Suprapubic skin (tissue), 4 donors: ENCODE results near the gene CCDC178. TPM values are rescaled to one million over a fixed set of nuclear protein-coding genes. Genes with fewer than 3 reads are reported as not detected.

ENCODE experiments used
- DNase-seq, 2 donors: peaks; one replicate each; pipeline ENCODE4 v3.0.0-alpha.2; 2019; ENCODE audit warnings: low spot score in 2 of 2
- H3K27ac ChIP-seq: fragments of 200-600 bp; sonication (generic); one replicate; pipeline ENCODE4 v1.5.1; 2019
- H3K27me3 ChIP-seq: fragments of 200-600 bp; sonication (generic); one replicate; pipeline ENCODE4 v1.5.1; 2019
- H3K36me3 ChIP-seq: fragments of 200-600 bp; sonication (generic); one replicate; pipeline ENCODE4 v1.5.1; 2019
- H3K4me1 ChIP-seq: fragments of 200-600 bp; sonication (generic); one replicate; pipeline ENCODE4 v1.5.1; 2019
- H3K4me3 ChIP-seq: fragments of 200-600 bp; sonication (generic); one replicate; pipeline ENCODE4 v1.5.1; 2019; ENCODE audit warnings: mild to moderate bottlenecking
- H3K9me3 ChIP-seq: fragments of 200-600 bp; sonication (generic); one replicate; pipeline ENCODE4 v1.5.1; 2019
- CTCF ChIP-seq, 2 donors: fragments of 200-600 bp in 1 of 2; fragments of 450-650 bp in 1 of 2; sonication (generic) in 1 of 2; IDR thresholded peaks; one replicate each; pipeline ENCODE4 v1.5.1; 2016 to 2019; ENCODE audit warnings: antibody characterized with exemption in 2 of 2, mild to moderate bottlenecking in 1 of 2, moderate library complexity in 1 of 2
- EP300 ChIP-seq: sonication (generic); formaldehyde crosslinking; IDR thresholded peaks from one replicate; pipeline ENCODE4 v1.6.1; 2017; ENCODE audit warnings: antibody characterized with exemption
- POLR2A ChIP-seq, 2 donors: fragments of 450-650 bp; IDR thresholded peaks; one replicate each; pipeline ENCODE4 v1.6.1; 2017; ENCODE audit warnings: antibody characterized with exemption in 2 of 2, mild to moderate bottlenecking in 2 of 2, moderate library complexity in 2 of 2
- POLR2AphosphoS5 ChIP-seq, 3 donors: sonication (generic); formaldehyde crosslinking; IDR thresholded peaks; one replicate each; pipeline ENCODE4 v1.6.1; 2017; ENCODE audit warnings: antibody characterized with exemption in 3 of 3
- WGBS: methylation state at CpG from one replicate; pipeline ENCODE4 v1.1.5; 2018; 5-methylcytosine and 5-hydroxymethylcytosine counted together
- total RNA-seq, 4 donors: library from RNA; depleted of rRNA; stranded (reverse); fragments of >200 nt; gene quantifications; one replicate each; pipeline ENCODE4 v1.1.0, GENCODE V29; 2016

Gene CCDC178
- total RNA-seq, 4 donors from 2014 or later, result not detected

- Histone ChIP-seq H3K4me1 (no peaks in the 10 kb centered on the region), H3K27ac (no peak overlapping the region), H3K4me3 (no peak overlapping the region), H3K36me3 (no peaks in the 10 kb centered on the region), H3K9me3 (no peaks in the 10 kb centered on the region), H3K27me3 (no peaks in the 10 kb centered on the region)
- DNase-seq, result no peak
- 80% methylated on average over 1 of the region's 1 CpG for WGBS
- TF ChIP-seq POLR2A (IDR thresholded peaks at IDR 0.05), result no peak
- no peak for TF ChIP-seq EP300
- no peak for TF ChIP-seq CTCF (IDR thresholded peaks at IDR 0.05)
- no peak for TF ChIP-seq POLR2AphosphoS5 (IDR thresholded peaks at IDR 0.05)
Measured at GRCh38 chr18:33115917-33116316, 324.6 kb downstream of the CCDC178 start.

- 89% methylated on average over 7 of the region's 7 CpGs for WGBS
Measured at GRCh38 chr18:33115476-33115875, 325.0 kb downstream of the CCDC178 start.

GRCh38 chr18:33114749-33115148 is 325.8 kb downstream of the CCDC178 start:
- no peak overlapping the region for H3K4me3 ChIP-seq
- no peaks in the 10 kb centered on the region for H3K36me3 ChIP-seq
- TF ChIP-seq CTCF (IDR thresholded peaks at IDR 0.05) (no peak), POLR2A (IDR thresholded peaks at IDR 0.05) (no peak), POLR2AphosphoS5 (IDR thresholded peaks at IDR 0.05) (no peak), EP300 (no peak)
- no peaks in the 10 kb centered on the region for H3K9me3 ChIP-seq
- no peaks in the 10 kb centered on the region for H3K4me1 ChIP-seq
- 77% methylated on average over 1 of the region's 1 CpG for WGBS
- no peak for DNase-seq
- H3K27ac ChIP-seq, result no peak overlapping the region
- no peaks in the 10 kb centered on the region for H3K27me3 ChIP-seq

More at GRCh38 chr18:33115476-33115875, 325.0 kb downstream of the CCDC178 start:
- Histone ChIP-seq H3K4me1 (no peaks in the 10 kb centered on the region), H3K27ac (no peak overlapping the region), H3K4me3 (no peak overlapping the region), H3K9me3 (no peaks in the 10 kb centered on the region), H3K36me3 (no peaks in the 10 kb centered on the region), H3K27me3 (no peaks in the 10 kb centered on the region)
- no peak for DNase-seq
- no peak for TF ChIP-seq CTCF (IDR thresholded peaks at IDR 0.05)
- no peak for TF ChIP-seq POLR2AphosphoS5 (IDR thresholded peaks at IDR 0.05)
- TF ChIP-seq EP300, result no peak
- TF ChIP-seq POLR2A (IDR thresholded peaks at IDR 0.05), result no peak

GRCh38 chr18:33113416-33113815 is 327.1 kb downstream of the CCDC178 start:
- WGBS, result 37% methylated on average over 1 of the region's 1 CpG
- Histone ChIP-seq H3K27ac (no peak overlapping the region), H3K36me3 (no peaks in the 10 kb centered on the region), H3K4me3 (no peak overlapping the region), H3K27me3 (no peaks in the 10 kb centered on the region), H3K4me1 (no peaks in the 10 kb centered on the region), H3K9me3 (no peaks in the 10 kb centered on the region)
- DNase-seq, result no peak
- TF ChIP-seq CTCF (IDR thresholded peaks at IDR 0.05) (no peak), POLR2A (IDR thresholded peaks at IDR 0.05) (no peak), POLR2AphosphoS5 (IDR thresholded peaks at IDR 0.05) (no peak), EP300 (no peak)

GRCh38 chr18:33107511-33107910 is 333.0 kb downstream of the CCDC178 start:
- Histone ChIP-seq H3K9me3 (no peaks in the 10 kb centered on the region), H3K36me3 (no peaks in the 10 kb centered on the region)

More at GRCh38 chr18:33107511-33107910, 333.0 kb downstream of the CCDC178 start:
- Histone ChIP-seq H3K27me3 (no peaks in the 10 kb centered on the region), H3K4me3 (no peak overlapping the region), H3K4me1 (no peaks in the 10 kb centered on the region), H3K27ac (no peak overlapping the region)
- no peak for TF ChIP-seq CTCF (IDR thresholded peaks at IDR 0.05)
- no peak for TF ChIP-seq POLR2A (IDR thresholded peaks at IDR 0.05)
- TF ChIP-seq EP300, result no peak
- TF ChIP-seq POLR2AphosphoS5 (IDR thresholded peaks at IDR 0.05), result no peak
- no peak for DNase-seq
